ENCODE measurements around the gene CHCHD6.

Gene CHCHD6

GRCh38 chr3:126925411-126926171 is 221.6 kb downstream of the CHCHD6 start:
- Histone ChIP-seq H3K27me3 (ENCODE audit: insufficient read depth, low read length) (no peaks in the 10 kb centered on the region), H3K4me3 (ENCODE audit: low read depth, low read length) (no peak overlapping the region), H3K79me2 (ENCODE audit: control insufficient read depth, insufficient read depth, low read length, unreplicated experiment) (no peaks in the 10 kb centered on the region), H3K36me3 (ENCODE audit: insufficient read depth, low read length) (no peaks in the 10 kb centered on the region), H3K4me1 (ENCODE audit: control insufficient read depth, insufficient read depth, low read length, unreplicated experiment) (peaks cover 38% of the 10 kb centered on the region), H3K27ac (ENCODE audit: low read depth, low read length) (peak overlapping the region; percentile 80), H2AFZ (ENCODE audit: low read length, unreplicated experiment) (no peak overlapping the region)

- peak overlapping the region; percentile 10; the same call in 1 of the 2 replicates for H3K4me3 ChIP-seq (ENCODE audit: low read depth, low read length)
- no peaks in the 10 kb centered on the region for H3K36me3 ChIP-seq (ENCODE audit: insufficient read depth, low read length)
- peaks cover 44% of the 10 kb centered on the region for H3K4me1 ChIP-seq (ENCODE audit: control insufficient read depth, insufficient read depth, low read length, unreplicated experiment)
- H3K27me3 ChIP-seq (ENCODE audit: insufficient read depth, low read length) = no peaks in the 10 kb centered on the region
- H2AFZ ChIP-seq (ENCODE audit: low read length, unreplicated experiment) = peak overlapping the region; percentile 20
- no peaks in the 10 kb centered on the region for H3K79me2 ChIP-seq (ENCODE audit: control insufficient read depth, insufficient read depth, low read length, unreplicated experiment)
- H3K27ac ChIP-seq (ENCODE audit: low read depth, low read length) = peak overlapping the region; percentile 80
Observed at GRCh38 chr3:126926684-126927400, 222.8 kb downstream of the CHCHD6 start.

GRCh38 chr3:126927401-126927750 is 223.3 kb downstream of the CHCHD6 start:
- H3K4me1 ChIP-seq (ENCODE audit: control insufficient read depth, insufficient read depth, low read length, unreplicated experiment) = peaks cover 49% of the 10 kb centered on the region
- peak overlapping the region; percentile 80 for H3K27ac ChIP-seq (ENCODE audit: low read depth, low read length)
- H3K79me2 ChIP-seq (ENCODE audit: control insufficient read depth, insufficient read depth, low read length, unreplicated experiment) = no peaks in the 10 kb centered on the region
- H3K36me3 ChIP-seq (ENCODE audit: insufficient read depth, low read length) = no peaks in the 10 kb centered on the region
- H2AFZ ChIP-seq (ENCODE audit: low read length, unreplicated experiment) = peak overlapping the region; percentile 20
- H3K27me3 ChIP-seq (ENCODE audit: insufficient read depth, low read length) = no peaks in the 10 kb centered on the region
- H3K4me3 ChIP-seq (ENCODE audit: low read depth, low read length) = peak overlapping the region; percentile 10; the same call in 1 of the 2 replicates

DNA sequence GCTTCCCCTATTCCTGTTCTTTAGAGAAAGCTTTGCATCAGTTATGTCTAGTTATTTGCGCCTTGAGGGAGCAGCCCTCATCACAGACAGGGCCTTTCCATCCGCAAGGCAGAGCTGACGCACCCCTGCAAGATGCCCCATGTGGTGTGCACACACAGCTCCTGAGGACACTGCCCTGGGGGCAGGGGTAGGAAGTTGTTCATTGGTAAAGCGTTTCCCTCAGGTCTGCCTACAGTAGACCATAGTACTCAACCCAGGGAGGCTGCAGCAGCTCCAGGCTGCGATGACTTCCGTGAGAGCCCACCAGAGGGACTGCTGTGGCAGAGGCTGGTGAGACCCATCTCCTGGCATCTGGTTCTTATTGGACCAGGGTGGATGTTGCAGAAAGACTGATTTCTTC is 223.8 kb downstream of the CHCHD6 start:
- Histone ChIP-seq H2AFZ (ENCODE audit: low read length, unreplicated experiment) (no peak overlapping the region), H3K27ac (ENCODE audit: low read depth, low read length) (peak overlapping the region; percentile 80), H3K79me2 (ENCODE audit: control insufficient read depth, insufficient read depth, low read length, unreplicated experiment) (no peaks in the 10 kb centered on the region), H3K27me3 (ENCODE audit: insufficient read depth, low read length) (no peaks in the 10 kb centered on the region), H3K36me3 (ENCODE audit: insufficient read depth, low read length) (no peaks in the 10 kb centered on the region), H3K4me3 (ENCODE audit: low read depth, low read length) (no peak overlapping the region), H3K4me1 (ENCODE audit: control insufficient read depth, insufficient read depth, low read length, unreplicated experiment) (peaks cover 54% of the 10 kb centered on the region)

DNA sequence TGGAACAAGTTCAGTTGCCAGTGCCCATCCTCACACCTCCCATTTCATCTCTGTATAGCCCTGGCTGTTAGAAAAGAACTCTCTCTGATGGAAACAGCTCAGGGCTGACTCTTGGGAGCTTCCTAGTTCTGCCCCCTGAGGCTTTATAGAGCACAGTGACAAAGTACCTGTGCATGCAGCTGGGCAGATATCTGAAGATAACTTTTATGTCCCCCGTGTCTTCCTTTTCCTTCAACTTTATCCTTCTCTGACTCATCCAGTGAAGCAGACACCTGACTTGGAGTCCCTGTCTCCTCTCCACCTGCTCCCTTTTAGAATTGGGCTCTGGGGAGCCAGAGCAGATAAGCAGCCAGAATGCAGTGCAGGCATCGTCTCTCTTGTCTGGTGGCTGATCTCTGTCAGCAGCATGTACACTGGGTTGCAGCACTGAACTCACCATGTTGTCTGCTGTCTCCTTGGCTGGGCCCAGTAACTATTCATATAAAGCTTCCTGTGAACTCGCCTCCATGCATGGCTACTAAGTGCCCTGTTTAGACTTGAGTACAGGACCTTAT is 225.0 kb downstream of the CHCHD6 start:
- no peaks in the 10 kb centered on the region for H3K27me3 ChIP-seq (ENCODE audit: insufficient read depth, low read length)
- H3K36me3 ChIP-seq (ENCODE audit: insufficient read depth, low read length) = no peaks in the 10 kb centered on the region
- H3K4me1 ChIP-seq (ENCODE audit: control insufficient read depth, insufficient read depth, low read length, unreplicated experiment) = peaks cover 54% of the 10 kb centered on the region
- H2AFZ ChIP-seq (ENCODE audit: low read length, unreplicated experiment) = no peak overlapping the region
- no peak overlapping the region for H3K27ac ChIP-seq (ENCODE audit: low read depth, low read length)
- H3K4me3 ChIP-seq (ENCODE audit: low read depth, low read length) = no peak overlapping the region
- H3K79me2 ChIP-seq (ENCODE audit: control insufficient read depth, insufficient read depth, low read length, unreplicated experiment) = no peaks in the 10 kb centered on the region

- H3K27me3 ChIP-seq (ENCODE audit: insufficient read depth, low read length) = no peaks in the 10 kb centered on the region
- no peak overlapping the region for H2AFZ ChIP-seq (ENCODE audit: low read length, unreplicated experiment)
- H3K79me2 ChIP-seq (ENCODE audit: control insufficient read depth, insufficient read depth, low read length, unreplicated experiment) = no peaks in the 10 kb centered on the region
- no peak overlapping the region for H3K4me3 ChIP-seq (ENCODE audit: low read depth, low read length)
- H3K27ac ChIP-seq (ENCODE audit: low read depth, low read length) = no peak overlapping the region
- H3K4me1 ChIP-seq (ENCODE audit: control insufficient read depth, insufficient read depth, low read length, unreplicated experiment) = peaks cover 36% of the 10 kb centered on the region
- H3K36me3 ChIP-seq (ENCODE audit: insufficient read depth, low read length) = no peaks in the 10 kb centered on the region
Observed at GRCh38 chr3:126930936-126931600, 227.0 kb downstream of the CHCHD6 start.

- peaks cover 31% of the 10 kb centered on the region for H3K4me1 ChIP-seq (ENCODE audit: control insufficient read depth, insufficient read depth, low read length, unreplicated experiment)
- H3K4me3 ChIP-seq (ENCODE audit: low read depth, low read length) = no peak overlapping the region
- no peak overlapping the region for H2AFZ ChIP-seq (ENCODE audit: low read length, unreplicated experiment)
- no peaks in the 10 kb centered on the region for H3K36me3 ChIP-seq (ENCODE audit: insufficient read depth, low read length)
- H3K79me2 ChIP-seq (ENCODE audit: control insufficient read depth, insufficient read depth, low read length, unreplicated experiment) = no peaks in the 10 kb centered on the region
- H3K27ac ChIP-seq (ENCODE audit: low read depth, low read length) = peak overlapping the region; percentile 1; the same call in 1 of the 2 replicates
- H3K27me3 ChIP-seq (ENCODE audit: insufficient read depth, low read length) = no peaks in the 10 kb centered on the region
Observed at GRCh38 chr3:126931806-126932187, 227.8 kb downstream of the CHCHD6 start.

DNA sequence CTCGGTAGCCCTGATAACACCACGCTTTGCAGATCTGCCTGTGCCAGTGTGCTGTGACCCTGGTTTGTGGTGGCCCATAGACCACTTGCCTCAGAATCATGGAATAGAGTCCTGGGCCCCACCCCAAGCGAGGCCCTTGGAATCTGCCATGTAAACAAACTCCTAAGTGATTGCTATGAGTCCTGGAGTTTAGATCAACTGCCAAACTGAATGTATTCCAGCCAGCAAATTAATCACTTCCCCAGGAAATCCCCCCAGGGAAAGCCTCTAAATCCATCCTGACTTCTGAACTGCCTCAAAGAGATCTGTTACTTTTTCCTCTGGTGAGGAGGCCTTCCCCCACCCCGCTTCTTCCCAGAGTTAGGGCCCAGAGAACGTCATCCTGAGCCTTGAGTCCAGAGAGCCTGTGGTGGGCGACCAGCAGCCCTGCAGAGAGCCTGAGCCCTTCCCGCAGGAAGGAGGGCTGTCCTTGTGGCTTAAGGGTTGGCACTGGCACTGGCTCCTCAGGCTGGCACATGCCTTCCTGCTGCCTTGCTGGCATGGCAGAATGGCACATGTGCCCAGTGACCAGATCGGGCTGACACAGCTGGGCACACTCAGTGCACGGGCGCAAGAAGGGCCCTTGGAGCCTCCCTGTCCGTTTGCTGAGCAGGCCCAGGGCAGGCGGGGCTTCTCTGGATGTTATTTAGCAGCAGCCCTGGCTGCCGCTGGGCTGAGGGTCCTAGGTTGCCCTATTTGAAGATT is 228.3 kb downstream of the CHCHD6 start:
- Histone ChIP-seq H3K27me3 (ENCODE audit: insufficient read depth, low read length) (no peaks in the 10 kb centered on the region), H2AFZ (ENCODE audit: low read length, unreplicated experiment) (no peak overlapping the region), H3K36me3 (ENCODE audit: insufficient read depth, low read length) (no peaks in the 10 kb centered on the region), H3K4me1 (ENCODE audit: control insufficient read depth, insufficient read depth, low read length, unreplicated experiment) (peaks cover 31% of the 10 kb centered on the region), H3K4me3 (ENCODE audit: low read depth, low read length) (no peak overlapping the region), H3K79me2 (ENCODE audit: control insufficient read depth, insufficient read depth, low read length, unreplicated experiment) (no peaks in the 10 kb centered on the region), H3K27ac (ENCODE audit: low read depth, low read length) (peak overlapping the region; percentile 6; the same call in 1 of the 2 replicates)

- H3K4me3 ChIP-seq (ENCODE audit: low read depth, low read length) = no peak overlapping the region
Observed at GRCh38 chr3:126934031-126934531, 230.0 kb downstream of the CHCHD6 start.

GRCh38 chr3:126934991-126935390 is 231.0 kb downstream of the CHCHD6 start:
- Histone ChIP-seq H2AFZ (ENCODE audit: low read length, unreplicated experiment) (no peak overlapping the region), H3K4me1 (ENCODE audit: control insufficient read depth, insufficient read depth, low read length, unreplicated experiment) (peaks cover 39% of the 10 kb centered on the region), H3K27ac (ENCODE audit: low read depth, low read length) (no peak overlapping the region), H3K79me2 (ENCODE audit: control insufficient read depth, insufficient read depth, low read length, unreplicated experiment) (no peaks in the 10 kb centered on the region), H3K27me3 (ENCODE audit: insufficient read depth, low read length) (no peaks in the 10 kb centered on the region), H3K4me3 (ENCODE audit: low read depth, low read length) (no peak overlapping the region), H3K36me3 (ENCODE audit: insufficient read depth, low read length) (no peaks in the 10 kb centered on the region)

More at GRCh38 chr3:126934031-126934531, 230.0 kb downstream of the CHCHD6 start:
- Histone ChIP-seq H3K4me1 (ENCODE audit: control insufficient read depth, insufficient read depth, low read length, unreplicated experiment) (peaks cover 38% of the 10 kb centered on the region), H3K27me3 (ENCODE audit: insufficient read depth, low read length) (no peaks in the 10 kb centered on the region), H2AFZ (ENCODE audit: low read length, unreplicated experiment) (no peak overlapping the region), H3K79me2 (ENCODE audit: control insufficient read depth, insufficient read depth, low read length, unreplicated experiment) (no peaks in the 10 kb centered on the region), H3K27ac (ENCODE audit: low read depth, low read length) (no peak overlapping the region), H3K36me3 (ENCODE audit: insufficient read depth, low read length) (no peaks in the 10 kb centered on the region)

Measured in ACC112 (cell line).